NOMO-1 (cell line): ENCODE data around the gene RER1.

ENCODE experiments used
- DNase-seq, 2 experiments: peaks; one replicate each; lab custom pipeline; 2025; ENCODE audit not compliant: unreplicated experiment in 2 of 2; lab: John Stamatoyannopoulos, UW

The RER1 gene

DNA sequence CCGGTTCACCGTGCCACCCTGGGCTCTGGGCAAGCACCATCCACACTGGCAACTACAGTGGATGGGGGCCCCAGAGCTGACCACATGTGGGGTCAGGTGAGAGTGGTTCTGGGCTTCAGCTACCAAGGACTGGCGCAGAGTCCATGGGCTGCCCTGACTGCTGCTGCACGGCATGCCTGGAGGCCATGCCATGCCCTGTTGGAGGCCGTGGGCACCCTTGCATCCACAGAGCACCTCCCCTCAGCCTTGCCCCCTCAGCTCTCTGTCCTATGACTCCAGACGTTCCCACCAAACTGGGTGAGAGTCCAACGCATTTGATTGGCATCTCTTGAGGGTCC lies 15.7 kb upstream of the RER1 start:
- no peak for DNase-seq

- no peak for DNase-seq
Measured at GRCh38 chr1:2376261-2376741, 15.3 kb upstream of the RER1 start.

- DNase-seq = no peak
Measured at GRCh38 chr1:2376931-2377672, 14.5 kb upstream of the RER1 start.

- no peak for DNase-seq
Measured at GRCh38 chr1:2377751-2378440, 13.7 kb upstream of the RER1 start.

DNA sequence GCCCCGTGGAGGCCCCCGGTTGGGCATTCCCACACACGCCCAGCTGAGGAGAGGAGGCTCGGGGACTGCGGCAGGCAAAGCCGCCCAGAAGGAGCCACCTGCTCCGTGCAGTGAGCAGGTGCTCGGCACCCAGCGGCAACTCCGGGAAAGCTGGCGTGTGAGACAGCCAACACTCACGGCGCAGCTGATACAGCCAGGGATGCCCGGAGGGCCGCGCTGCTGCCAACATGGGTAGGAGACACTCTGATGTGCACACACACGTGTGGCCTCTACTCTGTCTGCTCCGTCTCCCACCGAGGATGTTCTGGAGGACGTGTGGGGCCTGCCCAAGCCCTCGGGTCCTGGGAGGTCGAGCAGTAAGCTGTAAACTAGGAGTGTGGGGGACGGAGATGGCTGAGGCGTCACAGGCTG lies 13.2 kb upstream of the RER1 start:
- DNase-seq = no peak

GRCh38 chr1:2378956-2379732 lies 12.5 kb upstream of the RER1 start:
- DNase-seq = no peak

GRCh38 chr1:2379733-2380404 lies 11.8 kb upstream of the RER1 start:
- peak in 1 of 2 experiments; percentile 4 for DNase-seq

- no peak for DNase-seq
Measured at GRCh38 chr1:2380816-2381591, 10.6 kb upstream of the RER1 start.

GRCh38 chr1:2381741-2382620 lies 9.7 kb upstream of the RER1 start:
- DNase-seq = peak; percentile 40 to 42

DNA sequence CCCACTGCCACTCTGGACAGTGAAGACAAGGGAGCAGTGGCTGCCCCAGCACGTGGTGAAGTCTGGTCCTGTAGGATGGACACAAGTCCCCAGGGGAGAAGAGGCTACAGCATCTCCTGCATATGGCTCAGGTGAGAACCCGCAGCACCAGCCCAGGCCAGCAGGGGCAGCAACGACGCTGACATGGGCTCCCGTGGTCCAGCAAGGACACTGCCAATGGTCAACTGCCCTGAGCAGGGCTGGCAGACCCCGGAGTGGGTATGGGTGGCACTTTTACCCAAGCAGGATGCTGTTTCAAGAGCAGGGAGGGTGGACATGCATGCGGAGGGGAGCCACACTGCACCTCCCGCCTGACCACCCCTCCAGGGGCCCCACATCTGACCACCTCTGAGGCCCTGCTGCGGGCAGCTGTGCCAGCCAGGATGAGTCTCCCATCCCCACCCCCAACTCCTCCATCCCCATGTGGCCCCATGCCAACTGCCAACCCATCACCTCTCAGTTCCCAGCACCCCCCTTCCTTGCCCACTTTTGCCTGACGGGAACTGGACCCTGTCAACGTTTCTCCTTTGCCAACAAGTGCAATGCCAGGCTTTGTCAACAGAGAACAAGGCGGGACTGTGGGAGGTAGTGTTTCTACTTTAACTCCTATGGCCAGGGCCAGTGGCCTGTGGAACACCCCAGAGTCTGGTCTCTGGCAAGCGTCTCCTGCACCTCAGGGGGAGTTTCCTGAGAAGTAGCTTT lies 8.8 kb upstream of the RER1 start:
- no peak for DNase-seq

DNA sequence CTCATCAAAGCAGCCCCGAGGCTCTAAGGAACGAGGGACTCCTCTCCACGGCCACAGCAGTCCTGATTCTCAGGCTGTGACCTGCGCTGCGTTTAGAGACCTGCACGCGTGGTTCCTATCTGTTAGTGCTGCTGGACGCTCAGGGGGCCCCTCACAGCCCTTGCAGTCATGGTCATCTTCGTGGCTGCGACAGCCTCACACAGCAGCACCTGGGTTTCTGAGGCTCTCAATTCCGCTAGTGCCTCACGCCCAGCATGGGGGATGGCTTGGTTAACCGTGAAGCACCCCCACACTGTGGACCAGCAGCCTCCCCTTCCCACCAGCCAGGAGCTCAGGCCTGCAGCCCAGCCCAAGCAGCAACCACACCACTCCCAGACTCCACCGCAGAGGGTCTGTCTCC lies 8.1 kb upstream of the RER1 start:
- no peak for DNase-seq

DNA sequence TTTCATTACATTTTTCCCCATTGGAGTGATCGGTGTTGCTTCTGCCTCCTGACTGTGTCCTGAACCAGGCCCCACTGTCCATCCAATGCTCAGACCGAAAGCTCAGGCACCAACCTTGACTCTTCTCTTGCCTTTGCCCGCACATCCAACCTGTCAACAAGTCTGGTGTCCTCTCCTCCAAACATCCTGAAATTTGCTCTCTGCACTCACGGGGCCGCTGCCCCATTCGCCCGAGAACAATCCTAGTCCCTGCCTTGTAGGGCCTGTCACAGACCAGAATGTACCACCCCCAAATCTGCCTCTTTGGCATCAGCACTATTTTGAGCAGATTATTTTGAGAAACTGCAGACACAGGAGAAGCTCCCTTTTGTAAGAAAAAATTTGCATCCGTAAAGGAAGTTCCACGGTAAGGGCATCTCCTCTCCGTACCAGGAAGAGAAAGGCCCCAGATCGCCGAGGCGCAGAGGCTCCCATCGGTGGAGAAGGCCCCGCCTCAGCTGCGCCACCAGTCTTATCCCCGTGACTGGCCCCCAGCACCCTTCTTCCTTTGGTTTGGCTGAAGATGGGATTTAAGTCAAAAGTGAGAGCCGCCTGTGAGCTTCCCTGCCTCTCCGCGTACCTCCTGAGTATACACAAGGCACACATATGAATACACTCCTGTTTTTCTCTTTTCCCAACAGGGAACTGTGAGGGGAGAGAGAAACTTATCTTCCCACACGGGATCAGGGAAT lies 7.3 kb upstream of the RER1 start:
- DNase-seq = no peak

- no peak for DNase-seq
Measured at GRCh38 chr1:2384941-2385481, 6.6 kb upstream of the RER1 start.

DNA sequence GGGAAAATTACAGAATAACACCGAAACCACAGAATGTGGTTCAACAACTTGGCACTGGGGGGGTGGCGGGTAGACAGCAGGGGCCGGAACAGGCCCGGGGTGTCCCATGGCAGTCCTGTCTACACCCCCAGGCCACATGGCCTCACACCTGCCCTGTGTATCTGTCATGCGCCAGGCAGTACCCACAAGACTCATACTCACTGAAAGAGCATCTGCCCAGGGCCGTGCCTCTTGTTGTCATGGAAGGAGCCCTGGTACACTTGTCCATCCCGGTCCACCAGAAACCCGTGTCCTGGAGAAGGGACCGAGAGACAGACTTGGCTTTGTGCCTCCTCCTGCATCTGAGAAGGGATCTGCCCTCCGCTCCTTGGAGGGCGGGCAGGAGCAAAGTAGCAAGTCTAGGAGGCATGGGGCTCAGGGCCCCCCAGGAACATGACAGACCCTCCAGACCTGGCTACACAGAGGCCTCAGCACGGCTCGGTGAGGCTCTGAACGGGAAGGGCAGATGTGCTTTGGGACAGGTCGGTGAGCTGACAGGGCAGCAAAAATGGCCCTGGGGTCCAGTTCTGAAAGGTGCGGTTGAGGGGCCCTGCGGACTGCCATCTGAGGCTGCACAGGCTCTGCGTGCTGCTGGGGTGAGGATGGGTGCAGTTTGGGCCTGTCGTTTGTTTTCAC lies 5.9 kb upstream of the RER1 start:
- DNase-seq = no peak

- DNase-seq = no peak
Measured at GRCh38 chr1:2386636-2387611, 4.7 kb upstream of the RER1 start.
